Common myeloid progenitor, CD34-positive (primary cell): ENCODE data around the gene VGLL4.
A peak's percentile ranks its signal among the peaks of the same experiment; 100 is the strongest.

Experiments used
- CTCF ChIA-PET: fragments of 350-600 bp; sonication (Branson Sonifier 250); formaldehyde crosslinking; loops from one replicate; lab custom pipeline; 2021; ENCODE audit warnings: antibody characterized with exemption; lab: Charles Lee
- POLR2A ChIA-PET: fragments of 350-600 bp; sonication (Branson Sonifier 250); formaldehyde crosslinking; loops from one replicate; lab custom pipeline; 2021; ENCODE audit warnings: antibody characterized with exemption; lab: Charles Lee
- DNase-seq, 3 donors: peaks; one replicate each; pipeline versions ENCODE4 v3.0.0 to v3.0.0-alpha.2; 2013
- H3K27ac ChIP-seq, 2 experiments: 1 replicate in 1 of 2; 2 replicates in 1 of 2; pipeline ENCODE4 v1.7.0; 2013; ENCODE audit warnings: inconsistent platforms in 2 of 2, low read length in 2 of 2, mild to moderate bottlenecking in 2 of 2, low read depth in 1 of 2, moderate library complexity in 1 of 2; ENCODE audit not compliant: severe bottlenecking in 2 of 2, insufficient read depth in 1 of 2, poor library complexity in 1 of 2
- H3K27me3 ChIP-seq, 5 experiments: replicated peaks in 2 of 5; 1 replicate in 3 of 5; 2 replicates in 2 of 5; pipeline versions ENCODE4 v1.6.1 to v1.7.0; 2013; ENCODE audit warnings: low read length in 4 of 5, mild to moderate bottlenecking in 2 of 5, moderate library complexity in 2 of 5, inconsistent platforms in 1 of 5; ENCODE audit not compliant: insufficient read depth in 5 of 5, control insufficient read depth in 4 of 5
- H3K36me3 ChIP-seq, 4 experiments: 1 replicate in 2 of 4; 2 replicates in 2 of 4; pipeline versions ENCODE4 v1.6.1 to v1.7.0; 2013; ENCODE audit warnings: low read length in 3 of 4, control low read depth in 1 of 4, mild to moderate bottlenecking in 1 of 4; ENCODE audit not compliant: control insufficient read depth in 4 of 4, insufficient read depth in 4 of 4
- H3K4me1 ChIP-seq, 4 experiments: 1 replicate in 3 of 4; 2 replicates in 1 of 4; pipeline versions ENCODE4 v1.6.1 to v1.7.1; 2013; ENCODE audit warnings: low read length in 3 of 4, mild to moderate bottlenecking in 3 of 4, control low read depth in 1 of 4, inconsistent platforms in 1 of 4, moderate library complexity in 1 of 4; ENCODE audit not compliant: control insufficient read depth in 4 of 4, insufficient read depth in 4 of 4; ENCODE audit errors: control extremely low read depth in 1 of 4
- H3K4me3 ChIP-seq, 7 experiments: 1 replicate in 4 of 7; 2 replicates in 3 of 7; pipeline versions ENCODE4 v1.5.1 to v1.7.0; 2013; ENCODE audit warnings: mild to moderate bottlenecking in 7 of 7, low read length in 6 of 7, moderate library complexity in 6 of 7, inconsistent platforms in 2 of 7, low read depth in 2 of 7, control low read depth in 1 of 7; ENCODE audit not compliant: insufficient read depth in 4 of 7, control insufficient read depth in 1 of 7; ENCODE audit errors: extremely low read depth in 1 of 7
- H3K9me3 ChIP-seq, 5 experiments: 1 replicate in 4 of 5; 2 replicates in 1 of 5; pipeline versions ENCODE4 v1.6.1 to v1.7.1; 2013; ENCODE audit warnings: low read length in 4 of 5, mild to moderate bottlenecking in 2 of 5, inconsistent platforms in 1 of 5, low read depth in 1 of 5, moderate library complexity in 1 of 5; ENCODE audit not compliant: control insufficient read depth in 4 of 5, insufficient read depth in 2 of 5; ENCODE audit errors: control extremely low read depth in 1 of 5
- WGBS: methylation state at CpG from one replicate; pipeline ENCODE4 v1.1.5; 2013; ENCODE audit not compliant: insufficient coverage; 5-methylcytosine and 5-hydroxymethylcytosine counted together

VGLL4 gene

GRCh38 chr3:11549580-11550140, 94.1 kb downstream of the VGLL4 start:
- ChIA-PET POLR2A (no interaction called here), CTCF (no interaction called here)
- WGBS = 86% methylated on average over 8 of the region's 9 CpGs
- H3K27ac ChIP-seq = no peak overlapping the region
- H3K4me3 ChIP-seq = no peak overlapping the region
- H3K9me3 ChIP-seq = no peaks in the 10 kb centered on the region
- DNase-seq = no peak
- H3K27me3 ChIP-seq = no peaks in the 10 kb centered on the region
- H3K36me3 ChIP-seq = peaks cover 0 to 13% (median 7%) of the 10 kb centered on the region in 4 experiments
- H3K4me1 ChIP-seq = peaks cover 0 to 5% (median under 1%) of the 10 kb centered on the region in 4 experiments

DNA sequence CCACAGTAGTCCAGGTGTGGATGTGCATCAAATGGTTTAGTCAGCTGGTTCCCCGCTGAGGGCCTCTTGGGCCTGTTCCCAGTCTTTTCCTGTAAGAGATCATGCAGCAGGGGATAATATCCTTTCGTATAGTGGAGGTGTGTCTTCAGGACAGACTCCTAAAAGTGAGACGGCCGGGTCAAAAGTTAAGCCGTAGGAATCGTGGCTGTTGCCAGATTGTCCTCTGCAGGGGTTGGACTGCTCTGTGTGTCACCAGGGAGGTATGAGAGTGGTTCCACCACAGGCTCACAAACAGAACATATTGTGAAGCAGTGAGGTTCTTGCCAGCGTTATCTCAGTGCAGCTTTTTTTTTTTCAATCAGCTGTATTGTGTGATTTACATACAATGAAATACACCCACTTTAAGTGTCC, 95.0 kb downstream of the VGLL4 start:
- H3K27me3 ChIP-seq = no peaks in the 10 kb centered on the region
- peaks cover 0 to 2% (median 0%) of the 10 kb centered on the region in 5 experiments for H3K9me3 ChIP-seq
- no peak overlapping the region for H3K4me3 ChIP-seq
- ChIA-PET POLR2A (no interaction called here), CTCF (no interaction called here)
- H3K4me1 ChIP-seq = peaks cover 0 to 11% (median 7%) of the 10 kb centered on the region in 4 experiments
- no peak overlapping the region for H3K27ac ChIP-seq
- 80% methylated on average over 6 of the region's 7 CpGs for WGBS
- H3K36me3 ChIP-seq = peaks cover 0 to 4% (median 1%) of the 10 kb centered on the region in 4 experiments
- DNase-seq = no peak

DNA sequence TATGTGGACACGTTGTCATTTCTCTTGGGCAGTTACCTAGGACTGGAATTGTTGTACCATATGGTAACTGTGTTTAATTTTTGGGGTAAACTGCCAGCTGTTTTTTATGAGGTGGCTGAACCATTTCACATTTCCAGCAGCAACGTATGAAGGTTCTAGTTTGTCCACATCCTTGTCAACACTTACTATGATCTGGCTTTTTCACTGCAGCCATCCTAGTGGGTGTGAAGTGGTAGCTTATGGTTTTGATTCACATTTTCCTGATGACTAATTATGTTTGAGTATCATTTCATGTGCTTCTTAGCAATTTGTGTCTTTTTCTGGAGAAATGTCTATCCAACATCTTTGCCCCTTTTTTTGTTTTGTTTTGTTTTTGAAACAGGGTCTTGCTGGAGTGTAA, 96.2 kb downstream of the VGLL4 start:
- CTCF ChIA-PET = no interaction called here
- no peaks in the 10 kb centered on the region for H3K36me3 ChIP-seq

DNA sequence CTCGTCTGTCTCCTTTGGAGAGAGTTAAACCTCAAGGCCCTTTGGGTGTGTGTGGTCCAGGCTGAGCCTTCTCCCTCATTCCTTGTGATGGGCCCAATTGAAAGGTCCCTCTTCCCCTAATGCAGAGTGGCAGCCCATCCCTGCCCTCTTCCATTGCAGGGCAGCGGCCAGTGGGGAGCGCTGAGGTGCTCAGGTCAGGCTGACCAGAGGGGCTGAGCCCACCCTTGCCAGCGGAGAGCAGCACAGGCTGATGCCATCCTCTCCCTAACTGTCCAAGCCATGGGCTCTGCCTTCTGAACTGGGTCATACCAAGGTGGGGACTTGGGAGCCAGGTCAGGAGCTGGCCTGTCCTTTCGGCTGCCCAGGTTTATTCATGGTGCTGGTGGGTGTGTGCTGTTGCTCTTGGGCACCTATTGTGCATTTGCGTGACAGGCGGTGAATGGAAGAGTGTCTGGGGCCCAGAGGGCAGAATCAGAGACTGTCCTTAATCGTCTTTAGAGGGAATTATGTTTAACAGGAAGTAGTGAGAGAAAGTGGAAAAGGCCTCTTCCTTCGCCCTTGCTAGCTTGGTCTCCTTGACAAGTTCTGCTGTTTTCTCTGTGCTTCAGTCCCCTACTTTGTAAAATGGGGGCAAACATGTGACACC, 96.9 kb downstream of the VGLL4 start:
- CTCF ChIA-PET = no interaction called here
- no peak for DNase-seq
- WGBS = 90% methylated on average over 7 of the region's 9 CpGs
- Histone ChIP-seq H3K27ac (no peak overlapping the region), H3K36me3 (peaks cover 0 to 2% (median 0%) of the 10 kb centered on the region in 4 experiments), H3K4me1 (peaks cover 0 to 11% (median 7%) of the 10 kb centered on the region in 4 experiments), H3K27me3 (no peaks in the 10 kb centered on the region), H3K9me3 (peaks cover 0 to 6% (median 0%) of the 10 kb centered on the region in 5 experiments), H3K4me3 (no peak overlapping the region)
- POLR2A ChIA-PET = no interaction called here

More for the DNA sequence above, 96.2 kb downstream of the VGLL4 start:
- no CpG with 5 or more reads among the region's 2 CpGs for WGBS
- H3K4me3 ChIP-seq = no peak overlapping the region
- H3K4me1 ChIP-seq = peaks cover 0 to 11% (median 7%) of the 10 kb centered on the region in 4 experiments
- H3K27me3 ChIP-seq = no peaks in the 10 kb centered on the region
- H3K27ac ChIP-seq = no peak overlapping the region
- no peak for DNase-seq
- POLR2A ChIA-PET = no interaction called here
- peaks cover 0 to 6% (median 0%) of the 10 kb centered on the region in 5 experiments for H3K9me3 ChIP-seq

GRCh38 chr3:11545186-11545851, 98.4 kb downstream of the VGLL4 start:
- no peaks in the 10 kb centered on the region for H3K27me3 ChIP-seq
- POLR2A ChIA-PET = no interaction called here
- H3K4me1 ChIP-seq = peaks cover 0 to 11% (median 7%) of the 10 kb centered on the region in 4 experiments
- WGBS = 97% methylated on average over 15 of the region's 16 CpGs
- H3K4me3 ChIP-seq = no peak overlapping the region
- H3K27ac ChIP-seq = no peak overlapping the region
- H3K36me3 ChIP-seq = peaks cover 0 to 2% (median 0%) of the 10 kb centered on the region in 4 experiments
- no peak for DNase-seq
- H3K9me3 ChIP-seq = peaks cover 0 to 6% (median 0%) of the 10 kb centered on the region in 5 experiments
- CTCF ChIA-PET = interaction anchor here (1.2 kb wide), 1 partner anchor 11 kb away, joined by 3 read pairs; no protein-coding TSS in a partner anchor

- POLR2A ChIA-PET = no interaction called here
- H3K4me1 ChIP-seq = peaks cover 0 to 11% (median 7%) of the 10 kb centered on the region in 4 experiments
- peaks cover 0 to 2% (median 0%) of the 10 kb centered on the region in 4 experiments for H3K36me3 ChIP-seq
- no peak overlapping the region for H3K4me3 ChIP-seq
- peaks cover 0 to 6% (median 0%) of the 10 kb centered on the region in 5 experiments for H3K9me3 ChIP-seq
- CTCF ChIA-PET = interaction anchor here (1.2 kb wide), 1 partner anchor 10 kb away, joined by 3 read pairs; no protein-coding TSS in a partner anchor
- H3K27ac ChIP-seq = no peak overlapping the region
- 77% methylated on average over 12 of the region's 17 CpGs for WGBS
- peak; percentile 5 to 36 (median 35) for DNase-seq
- no peaks in the 10 kb centered on the region for H3K27me3 ChIP-seq
Measured at GRCh38 chr3:11544412-11545181, 99.1 kb downstream of the VGLL4 start.
